H1 (cell line): ENCODE measurements around the gene MAP3K6. TPM values are rescaled to one million over a fixed set of nuclear protein-coding genes. Genes with fewer than 3 reads are reported as not detected.

Source experiments
- CTCF ChIA-PET: fragments of 300-600 bp; sonication (Branson Sonifier 250); formaldehyde crosslinking; loops from one replicate; lab custom pipeline; 2021; ENCODE audit not compliant: partially characterized antibody; lab: Charles Lee
- POLR2A ChIA-PET: fragments of 300-600 bp; sonication (Branson Sonifier 250); formaldehyde crosslinking; loops from one replicate; lab custom pipeline; 2021; ENCODE audit warnings: inconsistent platforms; ENCODE audit not compliant: partially characterized antibody; lab: Charles Lee
- DNase-seq, 2 experiments: peaks; one replicate each; pipeline versions ENCODE4 v3.0.0 to v3.0.0-alpha.2; 2010 to 2022; ENCODE audit warnings: low spot score in 2 of 2, low read depth in 1 of 2, mixed read lengths in 1 of 2
- FAIRE-seq: peaks from 2 replicates; lab custom pipeline; 2011; peaks lifted over from hg19 to GRCh38; lab: Jason Lieb, UNC
- H2AFZ ChIP-seq: 2 replicates; pipeline ENCODE4 v1.8.1; 2012; ENCODE audit warnings: low read length, inconsistent platforms
- H2AK5ac ChIP-seq: 2 replicates; pipeline ENCODE4 v1.6.1; 2013; ENCODE audit warnings: low read depth, low read length
- H2BK120ac ChIP-seq: replicated peaks from 2 replicates; pipeline ENCODE3; 2013; ENCODE audit warnings: low read depth, low read length, inconsistent platforms
- H2BK12ac ChIP-seq: 2 replicates; pipeline ENCODE4 v1.6.1; 2013; ENCODE audit warnings: low read depth, low read length
- H2BK15ac ChIP-seq: 2 replicates; pipeline ENCODE4 v1.6.1; 2013; ENCODE audit warnings: low read length
- H2BK20ac ChIP-seq: 2 replicates; pipeline ENCODE4 v1.6.1; 2013; ENCODE audit warnings: low read length
- H2BK5ac ChIP-seq: 2 replicates; pipeline ENCODE4 v1.6.1; 2013; ENCODE audit warnings: low read depth, low read length
- H3K14ac ChIP-seq: 2 replicates; pipeline ENCODE4 v1.6.1; 2013; ENCODE audit warnings: inconsistent platforms; ENCODE audit not compliant: insufficient read length
- H3K18ac ChIP-seq: 2 replicates; pipeline ENCODE4 v1.6.1; 2013; ENCODE audit warnings: low read length; ENCODE audit errors: extremely low read depth
- H3K23ac ChIP-seq: 2 replicates; pipeline ENCODE4 v1.6.1; 2013; ENCODE audit warnings: inconsistent platforms; ENCODE audit not compliant: insufficient read length
- H3K23me2 ChIP-seq: 2 replicates; pipeline ENCODE4 v1.6.1; 2013; ENCODE audit warnings: low read depth, low read length
- H3K27ac ChIP-seq: 2 replicates; pipeline ENCODE4 v1.6.1; 2011; ENCODE audit warnings: low read depth, low read length, inconsistent platforms
- H3K27me3 ChIP-seq, 4 experiments: replicated peaks in 1 of 4; 1 replicate in 1 of 4; 2 replicates in 3 of 4; pipeline versions ENCODE4 v1.6.1 to v1.8.1; 2011 to 2013; ENCODE audit warnings: low read length in 3 of 4, mild to moderate bottlenecking in 3 of 4, inconsistent platforms in 2 of 4, mixed read lengths in 2 of 4, moderate library complexity in 1 of 4; ENCODE audit not compliant: control insufficient read depth in 3 of 4, insufficient read depth in 3 of 4; ENCODE audit errors: extremely low read depth in 1 of 4
- H3K36me3 ChIP-seq, 4 experiments: 2 replicates each; pipeline versions ENCODE4 v1.6.1 to v1.8.1; 2011 to 2013; ENCODE audit warnings: mild to moderate bottlenecking in 4 of 4, low read length in 3 of 4, moderate library complexity in 2 of 4, control low read depth in 1 of 4, inconsistent platforms in 1 of 4; ENCODE audit not compliant: insufficient read depth in 4 of 4, control insufficient read depth in 2 of 4
- H3K4ac ChIP-seq: replicated peaks from 2 replicates; pipeline ENCODE3; 2013; ENCODE audit warnings: low read length, low read depth, mixed read lengths, inconsistent platforms; ENCODE audit not compliant: insufficient read length
- H3K4me1 ChIP-seq, 4 experiments: replicated peaks in 1 of 4; 1 replicate in 1 of 4; 2 replicates in 3 of 4; pipeline versions ENCODE4 v1.6.1 to v1.8.1; 2011 to 2013; ENCODE audit warnings: low read length in 3 of 4, inconsistent platforms in 2 of 4, mixed read lengths in 1 of 4; ENCODE audit not compliant: insufficient read depth in 4 of 4, control insufficient read depth in 3 of 4
- H3K4me2 ChIP-seq, 2 experiments: 2 replicates each; pipeline versions ENCODE4 v1.6.1 to v1.8.1; 2011 to 2013; ENCODE audit warnings: low read depth in 2 of 2, low read length in 2 of 2, control low read depth in 1 of 2, inconsistent platforms in 1 of 2, mild to moderate bottlenecking in 1 of 2; ENCODE audit not compliant: insufficient read depth in 1 of 2
- H3K4me3 ChIP-seq, 4 experiments: fragments of 200-600, 300-600 bp in 1 of 4; sonication (generic), shearing (Covaris generic), sonication (Bioruptor Twin) in 1 of 4; 2 replicates each; pipeline versions ENCODE4 v1.5.1 to v1.8.1; 2011 to 2016; ENCODE audit warnings: low read length in 4 of 4, low read depth in 3 of 4, control low read depth in 2 of 4, inconsistent platforms in 2 of 4, mild to moderate bottlenecking in 2 of 4, mixed read lengths in 1 of 4, moderate library complexity in 1 of 4; ENCODE audit not compliant: insufficient read depth in 2 of 4; ENCODE audit errors: extremely low read depth in 1 of 4
- H3K56ac ChIP-seq: replicated peaks from 2 replicates; pipeline ENCODE3; 2013; ENCODE audit warnings: low read depth, mild to moderate bottlenecking, mixed read lengths, low read length, inconsistent platforms; ENCODE audit not compliant: insufficient read length
- H3K79me1 ChIP-seq: 2 replicates; pipeline ENCODE4 v1.6.1; 2013; ENCODE audit warnings: low read depth, low read length, control low read depth
- H3K79me2 ChIP-seq, 2 experiments: 2 replicates each; pipeline versions ENCODE4 v1.6.1 to v1.8.1; 2012 to 2013; ENCODE audit warnings: low read length in 2 of 2, mild to moderate bottlenecking in 2 of 2, inconsistent platforms in 1 of 2; ENCODE audit not compliant: insufficient read depth in 2 of 2, control insufficient read depth in 1 of 2
- H3K9ac ChIP-seq, 4 experiments: replicated peaks in 1 of 4; 1 replicate in 1 of 4; 2 replicates in 3 of 4; pipeline versions ENCODE4 v1.6.1 to v1.8.1; 2011 to 2013; ENCODE audit warnings: low read depth in 3 of 4, low read length in 3 of 4, control low read depth in 2 of 4, mild to moderate bottlenecking in 2 of 4, moderate library complexity in 2 of 4, inconsistent platforms in 1 of 4; ENCODE audit errors: extremely low read depth in 1 of 4
- H3K9me3 ChIP-seq, 2 experiments: 2 replicates each; pipeline versions ENCODE4 v1.6.1 to v1.8.1; 2012 to 2013; ENCODE audit warnings: mild to moderate bottlenecking in 2 of 2, moderate library complexity in 2 of 2, control low read depth in 1 of 2, inconsistent platforms in 1 of 2, low read depth in 1 of 2, low read length in 1 of 2, mixed read lengths in 1 of 2; ENCODE audit not compliant: insufficient read depth in 2 of 2
- H4K20me1 ChIP-seq, 2 experiments: replicated peaks in 1 of 2; 2 replicates each; pipeline versions ENCODE3 to v1.8.1; 2011 to 2013; ENCODE audit warnings: inconsistent platforms in 2 of 2, low read length in 2 of 2, mild to moderate bottlenecking in 1 of 2; ENCODE audit not compliant: insufficient read depth in 2 of 2, control insufficient read depth in 1 of 2
- H4K5ac ChIP-seq: 2 replicates; pipeline ENCODE4 v1.6.1; 2013; ENCODE audit warnings: low read length, low read depth, mixed read lengths, inconsistent platforms; ENCODE audit not compliant: insufficient read length
- H4K8ac ChIP-seq: 2 replicates; pipeline ENCODE4 v1.8.0; 2013; ENCODE audit warnings: mild to moderate bottlenecking, moderate library complexity, low read length, inconsistent platforms; ENCODE audit not compliant: insufficient read depth; ENCODE audit errors: extremely low read depth
- H4K91ac ChIP-seq: replicated peaks from 2 replicates; pipeline ENCODE3; 2013; ENCODE audit warnings: low read length, mixed read lengths, inconsistent platforms; ENCODE audit not compliant: insufficient read length
- EGR1 ChIP-seq: IDR thresholded peaks from 2 replicates; pipeline ENCODE4 v1.6.1; 2011; ENCODE audit warnings: low read depth, low read length, borderline replicate concordance
- JUN ChIP-seq: IDR thresholded peaks from 2 replicates; pipeline ENCODE4 v1.6.1; 2011; ENCODE audit warnings: low read depth, mild to moderate bottlenecking, improper control_type of control experiment, low read length
- JUND ChIP-seq: IDR thresholded peaks from 2 replicates; pipeline ENCODE4 v1.6.1; 2011; ENCODE audit warnings: mild to moderate bottlenecking, improper control_type of control experiment, low read length
- MAX ChIP-seq: IDR thresholded peaks from 2 replicates; pipeline ENCODE4 v1.6.1; 2012; ENCODE audit warnings: inconsistent platforms
- RFX5 ChIP-seq: IDR thresholded peaks from 2 replicates; pipeline ENCODE4 v1.6.1; 2011; ENCODE audit warnings: low read depth, low read length, improper control_type of control experiment, borderline replicate concordance
- SP2 ChIP-seq: IDR thresholded peaks from 2 replicates; pipeline ENCODE4 v1.6.1; 2012; ENCODE audit warnings: mild to moderate bottlenecking, low read length, inconsistent platforms
- SRF ChIP-seq: IDR thresholded peaks from 2 replicates; pipeline ENCODE4 v1.6.1; 2011; ENCODE audit warnings: mild to moderate bottlenecking, low read depth, low read length, moderate library complexity
- SUZ12 ChIP-seq: fragments of 200-600 bp; sonication (generic); IDR thresholded peaks from 2 replicates; pipeline ENCODE4 v1.6.1; 2012; ENCODE audit warnings: mild to moderate bottlenecking, inconsistent platforms, low read length, moderate library complexity, mixed read lengths
- TAF7 ChIP-seq: optimal IDR thresholded peaks from 2 replicates; pipeline ENCODE3; 2011; ENCODE audit warnings: low read depth, mild to moderate bottlenecking, inconsistent platforms, low read length, moderate library complexity, borderline replicate concordance
- USF2 ChIP-seq: IDR thresholded peaks from 2 replicates; pipeline ENCODE4 v1.6.1; 2011; ENCODE audit warnings: low read length, improper control_type of control experiment
- WGBS, 2 experiments: shearing (Covaris generic) in 1 of 2; methylation state at CpG; one replicate each; pipeline versions ENCODE4 v1.1.6 to v1.1.7; 2013 to 2015; ENCODE audit warnings: low lambda C conversion rate in 2 of 2, mixed read lengths in 2 of 2, inconsistent platforms in 1 of 2, low coverage in 1 of 2, missing lambda C conversion rate in 1 of 2; ENCODE audit not compliant: insufficient replicate concordance in 2 of 2, insufficient coverage in 1 of 2, insufficient read length in 1 of 2; ENCODE audit errors: extremely low coverage in 1 of 2, missing lambda C conversion rate in 1 of 2; 5-methylcytosine and 5-hydroxymethylcytosine counted together
- polyA plus RNA-seq, 7 experiments: library from polyadenylated mRNA; depleted of rRNA in 3 of 7; stranded (reverse) in 5 of 7; unstranded in 2 of 7; fragments of >200 nt in 5 of 7; fragments of 200-250 nt in 2 of 7; gene quantifications; 1 replicate in 5 of 7; 2 replicates in 1 of 7; 4 replicates in 1 of 7; pipeline versions ENCODE4 v1.2.1 to v1.2.3, GENCODE V29; 2011 to 2013; ENCODE audit warnings: missing spikeins in 2 of 7, mixed read lengths in 2 of 7
- total RNA-seq: library from RNA; stranded (reverse); fragmentation: NEBNext Ultra II Directional; extraction: Animal tissue kit (Norgen Biotek cat#: 25700); gene quantifications from 2 replicates; pipeline ENCODE4 v1.2.1, GENCODE V29; 2021

The MAP3K6 gene
- total and polyA plus RNA-seq, 2 of the 8 experiments (the other 6 are each of a cell fraction or from before 2014, with no cell fraction given) = 7.4 to 7.6 TPM

GRCh38 chr1:27392096-27392777, 25.5 kb upstream of the MAP3K6 start, which contains the start of gene GPR3:
Gene GPR3 (plus strand): TSS chr1:27392622. CDS start chr1:27393799, 1,177 bp downstream.
- Histone ChIP-seq H3K27ac (peak within 1 kb of the TSS; percentile 45; the same call in 1 of the 2 replicates), H3K18ac (peak within 1 kb of the TSS; percentile 83), H3K79me2 (no peaks in the 10 kb centered on the region), H2BK20ac (peak within 1 kb of the TSS; percentile 48), H4K5ac (no peak within 1 kb of the TSS), H2BK5ac (peak within 1 kb of the TSS; percentile 83), H2BK120ac (no peak within 1 kb of the TSS), H2AFZ (peak within 1 kb of the TSS; percentile 82), H3K36me3 (no peaks in the 10 kb centered on the region), H3K27me3 (no peaks in the 10 kb centered on the region), H4K91ac (peak within 1 kb of the TSS; percentile 63), H2AK5ac (no peak within 1 kb of the TSS), H3K9ac (peak within 1 kb of the TSS; percentile 26 to 82 (median 56); a peak in 6 of 7 replicates), H4K20me1 (peaks cover 2 to 6% of the 10 kb centered on the region in 2 experiments), H3K4ac (peak within 1 kb of the TSS; percentile 73), H3K14ac (no peak within 1 kb of the TSS), H2BK12ac (peak within 1 kb of the TSS; percentile 75; the same call in 1 of the 2 replicates), H3K79me1 (no peaks in the 10 kb centered on the region), H3K4me3 (peak within 1 kb of the TSS; percentile 61 to 82 (median 70)), H3K56ac (no peak within 1 kb of the TSS), H3K9me3 (no peaks in the 10 kb centered on the region), H4K8ac (peak within 1 kb of the TSS; percentile 53), H3K4me2 (peak within 1 kb of the TSS; percentile 85 to 92), H3K4me1 (peaks cover 2 to 19% (median 12%) of the 10 kb centered on the region in 4 experiments), H3K23ac (no peak within 1 kb of the TSS), H3K23me2 (peaks cover 13% of the 10 kb centered on the region), H2BK15ac (peak within 1 kb of the TSS; percentile 46; the same call in 1 of the 2 replicates)
- CTCF ChIA-PET = interaction anchor here (0.8 to 18.9 kb wide), 21 partner anchors 7 to 346 kb away, joined by 3 to 625 read pairs (median 6); partner anchors contain the start of genes CD164L2, FAM76A, FCN3 and MAP3K6
- DNase-seq (peak; percentile 82 to 97), FAIRE-seq (no peak)
- 5% methylated on average over 41 of the region's 69 CpGs; no CpG with 5 or more reads in 1 of the 2 experiments for WGBS, 2 experiments
- POLR2A ChIA-PET = interaction anchor here (1.1 to 2.5 kb wide), 8 partner anchors 27 to 93 kb away, joined by 3 to 11 read pairs (median 4); no protein-coding TSS in a partner anchor
- TF ChIP-seq JUND = peak; percentile 92
- TF ChIP-seq SRF = no peak
- TF ChIP-seq SUZ12 = no peak
- no peak for TF ChIP-seq TAF7
- TF ChIP-seq RFX5 = no peak
- TF ChIP-seq JUN = 0 out of 2 replicates have a peak, but pooled peaks have one; percentile 39
- peak; percentile 56 for TF ChIP-seq MAX
- no peak for TF ChIP-seq SP2
- TF ChIP-seq EGR1 = no peak
- TF ChIP-seq USF2 = 0 out of 2 replicates have a peak, but pooled peaks have one; percentile 20
